CD8-positive, alpha-beta memory T cell (primary cell): ENCODE measurements around the gene BCKDHB. TPM values are rescaled to one million over a fixed set of nuclear protein-coding genes. Genes with fewer than 3 reads are reported as not detected.
A peak's percentile ranks its signal among the peaks of the same experiment; 100 is the strongest.
"Not testable (repeated sequence)": the region's sequence is repeated elsewhere in the genome, so short reads cannot be mapped to it uniquely, and the experiment has no call there.

Source experiments
- CTCF ChIA-PET: fragments of 350-600 bp; sonication (Branson Sonifier 250); formaldehyde crosslinking; loops from one replicate; lab custom pipeline; 2021; ENCODE audit warnings: antibody characterized with exemption; lab: Charles Lee
- POLR2A ChIA-PET: fragments of 350-600 bp; sonication (Branson Sonifier 250); formaldehyde crosslinking; loops from one replicate; lab custom pipeline; 2021; ENCODE audit warnings: antibody characterized with exemption; lab: Charles Lee
- DNase-seq, 5 donors: peaks; one replicate each; pipeline versions ENCODE4 v3.0.0 to v3.0.0-alpha.2; 2020 to 2022; ENCODE audit warnings: mixed read lengths in 1 of 5
- H3K27ac ChIP-seq: one replicate; pipeline ENCODE4 v1.7.0; 2013; ENCODE audit warnings: low read depth, mild to moderate bottlenecking, low read length, moderate library complexity
- H3K27me3 ChIP-seq: 2 replicates; pipeline ENCODE4 v1.7.0; 2013; ENCODE audit warnings: low read length, mild to moderate bottlenecking; ENCODE audit not compliant: insufficient read depth, poor library complexity, severe bottlenecking
- H3K36me3 ChIP-seq: 2 replicates; pipeline ENCODE4 v1.7.0; 2013; ENCODE audit warnings: mild to moderate bottlenecking, low read length, moderate library complexity; ENCODE audit not compliant: insufficient read depth
- H3K4me1 ChIP-seq: 2 replicates; pipeline ENCODE4 v1.7.0; 2013; ENCODE audit warnings: mild to moderate bottlenecking, low read length, moderate library complexity; ENCODE audit not compliant: insufficient read depth
- H3K4me3 ChIP-seq: 2 replicates; pipeline ENCODE4 v1.7.0; 2013; ENCODE audit warnings: mild to moderate bottlenecking, low read length
- H3K9me3 ChIP-seq: 2 replicates; pipeline ENCODE4 v1.7.0; 2013; ENCODE audit warnings: mild to moderate bottlenecking, low read length
- H3K27ac Mint-ChIP-seq, 8 donors: one replicate each; pipeline ENCODE4 v1.8.0; 2020 to 2021; ENCODE audit warnings: mixed read lengths in 8 of 8, mild to moderate bottlenecking in 6 of 8, inconsistent platforms in 3 of 8, moderate library complexity in 3 of 8
- H3K27me3 Mint-ChIP-seq, 2 donors: one replicate each; pipeline ENCODE4 v1.8.0; 2020 to 2021; ENCODE audit warnings: mixed read lengths in 2 of 2, mild to moderate bottlenecking in 1 of 2, moderate library complexity in 1 of 2
- H3K36me3 Mint-ChIP-seq, 3 donors: one replicate each; pipeline ENCODE4 v1.8.0; 2020 to 2021; ENCODE audit warnings: mixed read lengths in 3 of 3, inconsistent platforms in 1 of 3, mild to moderate bottlenecking in 1 of 3
- H3K4me1 Mint-ChIP-seq, 3 donors: one replicate each; pipeline ENCODE4 v1.8.0; 2020 to 2021; ENCODE audit warnings: mixed read lengths in 3 of 3, inconsistent platforms in 1 of 3, mild to moderate bottlenecking in 1 of 3
- H3K4me3 Mint-ChIP-seq, 7 donors: one replicate each; pipeline ENCODE4 v1.8.0; 2020 to 2021; ENCODE audit warnings: mixed read lengths in 7 of 7, mild to moderate bottlenecking in 6 of 7, moderate library complexity in 4 of 7, inconsistent platforms in 2 of 7
- H3K9me3 Mint-ChIP-seq, 5 donors: one replicate each; pipeline ENCODE4 v1.8.0; 2020 to 2022; ENCODE audit warnings: mixed read lengths in 5 of 5, mild to moderate bottlenecking in 3 of 5, moderate library complexity in 2 of 5, inconsistent platforms in 1 of 5
- polyA plus RNA-seq: library from polyadenylated mRNA; unstranded; fragments of 300-500 nt; fragmentation: Illumina TruSeq; gene quantifications from one replicate; pipeline ENCODE4 v1.2.3, GENCODE V29; 2021
- total RNA-seq, 2 experiments: library from RNA; stranded (reverse); gene quantifications; one replicate each; pipeline ENCODE4 v1.2.3, GENCODE V29; 2021

The BCKDHB gene
- total and polyA plus RNA-seq, 3 experiments from 2014 or later = 14.4 to 19.8 (median 15.0) TPM

- ChIA-PET CTCF (no interaction called here), POLR2A (no interaction called here)
- Mint-ChIP-seq H3K9me3 (peaks cover 19 to 30% (median 21%) of the 10 kb centered on the region in 5 donors), H3K27me3 (no peaks in the 10 kb centered on the region), H3K4me1 (no peaks in the 10 kb centered on the region), H3K36me3 (peaks cover 15 to 34% (median 21%) of the 10 kb centered on the region in 3 donors), H3K4me3 (no peak overlapping the region), H3K27ac (no peak overlapping the region)
- no peaks in the 10 kb centered on the region for H3K36me3 ChIP-seq
- no peaks in the 10 kb centered on the region for H3K4me1 ChIP-seq
- DNase-seq = no peak
- no peaks in the 10 kb centered on the region for H3K27me3 ChIP-seq
- no peak overlapping the region for H3K4me3 ChIP-seq
- H3K9me3 ChIP-seq = no peaks in the 10 kb centered on the region
- H3K27ac ChIP-seq = no peak overlapping the region
Observed at GRCh38 chr6:80289727-80290126, 183.3 kb downstream of the BCKDHB start.

- Mint-ChIP-seq H3K36me3 (peaks cover 22 to 53% (median 28%) of the 10 kb centered on the region in 3 donors), H3K27ac (peak overlapping the region in 1 of 8 donors; percentile 26), H3K9me3 (peaks cover 30 to 47% (median 32%) of the 10 kb centered on the region in 5 donors)
- H3K27ac ChIP-seq, DNase-seq, H3K4me3 Mint-ChIP-seq, H3K9me3 ChIP-seq, CTCF ChIA-PET, H3K4me1 Mint-ChIP-seq, H3K36me3 ChIP-seq, H3K27me3 Mint-ChIP-seq, POLR2A ChIA-PET, H3K27me3 ChIP-seq, H3K4me1 ChIP-seq, H3K4me3 ChIP-seq: not testable (repeated sequence)
Observed at GRCh38 chr6:80294531-80294930, 188.1 kb downstream of the BCKDHB start.

- CTCF ChIA-PET = no interaction called here
- no peaks in the 10 kb centered on the region for H3K4me1 Mint-ChIP-seq
Observed at GRCh38 chr6:80302716-80303115, 196.2 kb downstream of the BCKDHB start.

GRCh38 chr6:80304014-80304413 is 197.5 kb downstream of the BCKDHB start:
- DNase-seq = no peak
- no peak overlapping the region for H3K27ac ChIP-seq
- Mint-ChIP-seq H3K36me3 (peaks cover 0 to 21% (median 7%) of the 10 kb centered on the region in 3 donors), H3K4me3 (no peak overlapping the region), H3K4me1 (no peaks in the 10 kb centered on the region), H3K27ac (no peak overlapping the region), H3K27me3 (no peaks in the 10 kb centered on the region), H3K9me3 (peaks cover 0 to 4% (median 0%) of the 10 kb centered on the region in 5 donors)
- H3K27me3 ChIP-seq = no peaks in the 10 kb centered on the region
- POLR2A ChIA-PET = no interaction called here
- no peaks in the 10 kb centered on the region for H3K9me3 ChIP-seq
- H3K4me3 ChIP-seq = no peak overlapping the region
- CTCF ChIA-PET = no interaction called here
- no peaks in the 10 kb centered on the region for H3K36me3 ChIP-seq
- H3K4me1 ChIP-seq = no peaks in the 10 kb centered on the region

More at GRCh38 chr6:80302716-80303115, 196.2 kb downstream of the BCKDHB start:
- peaks cover 1 to 26% (median 10%) of the 10 kb centered on the region in 3 donors for H3K36me3 Mint-ChIP-seq
- no peaks in the 10 kb centered on the region for H3K27me3 ChIP-seq
- DNase-seq = no peak
- H3K27ac Mint-ChIP-seq = no peak overlapping the region
- POLR2A ChIA-PET = no interaction called here
- no peak overlapping the region for H3K4me3 Mint-ChIP-seq
- H3K4me3 ChIP-seq = no peak overlapping the region
- H3K27ac ChIP-seq = no peak overlapping the region
- no peaks in the 10 kb centered on the region for H3K36me3 ChIP-seq
- no peaks in the 10 kb centered on the region for H3K9me3 ChIP-seq
- H3K27me3 Mint-ChIP-seq = no peaks in the 10 kb centered on the region
- H3K9me3 Mint-ChIP-seq = peaks cover 0 to 6% (median 2%) of the 10 kb centered on the region in 5 donors
- H3K4me1 ChIP-seq = no peaks in the 10 kb centered on the region

GRCh38 chr6:80314531-80314930 is 208.1 kb downstream of the BCKDHB start:
- Mint-ChIP-seq H3K27ac (no peak overlapping the region), H3K36me3 (peaks cover 9 to 47% (median 17%) of the 10 kb centered on the region in 3 donors)

GRCh38 chr6:80316686-80317231 is 210.3 kb downstream of the BCKDHB start:
- Mint-ChIP-seq H3K9me3 (peaks cover 5 to 18% (median 7%) of the 10 kb centered on the region in 5 donors), H3K36me3 (peaks cover 3 to 27% (median 5%) of the 10 kb centered on the region in 3 donors), H3K4me3 (no peak overlapping the region), H3K27ac (no peak overlapping the region), H3K4me1 (peaks cover 0 to 1% (median 0%) of the 10 kb centered on the region in 3 donors), H3K27me3 (no peaks in the 10 kb centered on the region)
- no peak overlapping the region for H3K27ac ChIP-seq
- H3K27me3 ChIP-seq = no peaks in the 10 kb centered on the region
- no peak for DNase-seq
- POLR2A ChIA-PET = no interaction called here
- CTCF ChIA-PET = no interaction called here
- no peaks in the 10 kb centered on the region for H3K9me3 ChIP-seq
- no peaks in the 10 kb centered on the region for H3K4me1 ChIP-seq
- H3K4me3 ChIP-seq = no peak overlapping the region
- H3K36me3 ChIP-seq = no peaks in the 10 kb centered on the region

More at GRCh38 chr6:80314531-80314930, 208.1 kb downstream of the BCKDHB start:
- Mint-ChIP-seq H3K27me3 (no peaks in the 10 kb centered on the region), H3K9me3 (peaks cover 5 to 20% (median 7%) of the 10 kb centered on the region in 5 donors), H3K4me1 (peaks cover 0 to 1% (median 0%) of the 10 kb centered on the region in 3 donors), H3K4me3 (no peak overlapping the region)
- Histone ChIP-seq H3K4me1 (no peaks in the 10 kb centered on the region), H3K27me3 (no peaks in the 10 kb centered on the region), H3K36me3 (no peaks in the 10 kb centered on the region), H3K27ac (no peak overlapping the region), H3K4me3 (no peak overlapping the region), H3K9me3 (no peaks in the 10 kb centered on the region)
- ChIA-PET POLR2A (no interaction called here), CTCF (no interaction called here)
- DNase-seq = no peak

GRCh38 chr6:80319196-80319595 is 212.7 kb downstream of the BCKDHB start:
- H3K27me3 Mint-ChIP-seq = no peaks in the 10 kb centered on the region
- H3K4me1 ChIP-seq = no peaks in the 10 kb centered on the region
- no peak overlapping the region for H3K27ac Mint-ChIP-seq
- no peaks in the 10 kb centered on the region for H3K27me3 ChIP-seq
- H3K4me3 ChIP-seq = no peak overlapping the region
- no peaks in the 10 kb centered on the region for H3K36me3 ChIP-seq
- CTCF ChIA-PET = no interaction called here
- no peak overlapping the region for H3K27ac ChIP-seq
- H3K9me3 ChIP-seq = no peaks in the 10 kb centered on the region
- POLR2A ChIA-PET = no interaction called here
- H3K36me3 Mint-ChIP-seq = peaks cover 0 to 4% (median 3%) of the 10 kb centered on the region in 3 donors
- H3K4me1 Mint-ChIP-seq = no peaks in the 10 kb centered on the region
- H3K4me3 Mint-ChIP-seq = no peak overlapping the region
- peaks cover 0 to 2% (median 0%) of the 10 kb centered on the region in 5 donors for H3K9me3 Mint-ChIP-seq
- DNase-seq = no peak

- H3K4me1 Mint-ChIP-seq = no peaks in the 10 kb centered on the region
- Histone ChIP-seq H3K4me3 (no peak overlapping the region), H3K27ac (no peak overlapping the region), H3K9me3 (no peaks in the 10 kb centered on the region), H3K36me3 (no peaks in the 10 kb centered on the region), H3K4me1 (no peaks in the 10 kb centered on the region), H3K27me3 (no peaks in the 10 kb centered on the region)
- no peaks in the 10 kb centered on the region for H3K27me3 Mint-ChIP-seq
- no peak overlapping the region for H3K4me3 Mint-ChIP-seq
- no peaks in the 10 kb centered on the region for H3K9me3 Mint-ChIP-seq
- peaks cover 0 to 3% (median 0%) of the 10 kb centered on the region in 3 donors for H3K36me3 Mint-ChIP-seq
- ChIA-PET CTCF (no interaction called here), POLR2A (no interaction called here)
- no peak overlapping the region for H3K27ac Mint-ChIP-seq
- no peak for DNase-seq
Observed at GRCh38 chr6:80321011-80321410, 214.5 kb downstream of the BCKDHB start.
